CD4-positive, alpha-beta T cell treated with Interleukin-12 subunit alpha and Interleukin-12 subunit beta, for 1 hour (primary cell): ENCODE results near the gene FNDC5.

ENCODE experiments used
- DNase-seq: peaks from one replicate; pipeline ENCODE4 v3.0.0-alpha.2; 2020

Gene FNDC5

GRCh38 chr1:32897082-32898049 is 26.7 kb upstream of the FNDC5 start:
- DNase-seq, result no peak

GRCh38 chr1:32896451-32896850 is 25.7 kb upstream of the FNDC5 start:
- no peak for DNase-seq

DNA sequence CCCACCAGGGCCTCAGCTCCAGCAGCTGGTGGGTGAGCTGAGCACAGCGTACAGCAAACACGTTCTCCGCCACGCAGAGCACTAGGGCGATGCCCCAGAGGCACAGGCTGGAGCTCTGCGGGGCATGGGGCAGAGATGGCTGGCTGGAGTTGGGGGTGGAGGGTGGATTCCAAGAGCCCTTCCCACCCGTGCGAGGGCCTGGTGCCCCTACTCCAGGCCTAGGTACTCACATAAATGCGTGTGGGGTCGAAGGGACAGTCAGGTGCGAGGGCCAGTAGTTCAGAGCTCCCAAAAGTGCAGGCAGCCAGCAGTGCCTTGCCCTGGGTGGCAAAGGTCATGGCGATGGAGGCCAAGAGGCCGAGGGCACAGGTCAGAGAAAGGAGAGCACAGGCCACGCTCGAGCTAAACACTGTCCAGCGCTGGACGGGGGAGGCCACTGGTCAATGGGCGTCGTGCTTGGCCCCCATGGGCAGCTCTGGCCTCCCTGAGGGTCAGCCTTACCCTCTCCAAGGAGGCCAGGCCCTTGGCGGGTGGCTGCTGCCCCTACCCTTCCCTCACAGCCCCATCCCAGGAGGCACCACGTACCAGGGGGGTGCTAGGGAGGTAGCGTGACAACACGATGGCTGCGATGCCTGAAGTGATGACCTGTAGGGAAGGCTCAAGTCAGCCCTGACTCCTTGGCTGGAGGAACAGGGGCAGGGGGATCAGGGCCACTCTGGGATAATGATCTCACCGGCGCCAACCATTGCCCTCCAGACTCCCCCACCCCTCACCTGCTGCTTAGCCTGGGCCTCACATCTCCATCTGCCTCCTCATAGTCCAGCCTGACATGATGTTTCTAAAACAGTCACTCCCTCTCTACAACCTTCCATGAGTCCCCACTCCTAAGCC is 24.9 kb upstream of the FNDC5 start:
- no peak for DNase-seq

DNA sequence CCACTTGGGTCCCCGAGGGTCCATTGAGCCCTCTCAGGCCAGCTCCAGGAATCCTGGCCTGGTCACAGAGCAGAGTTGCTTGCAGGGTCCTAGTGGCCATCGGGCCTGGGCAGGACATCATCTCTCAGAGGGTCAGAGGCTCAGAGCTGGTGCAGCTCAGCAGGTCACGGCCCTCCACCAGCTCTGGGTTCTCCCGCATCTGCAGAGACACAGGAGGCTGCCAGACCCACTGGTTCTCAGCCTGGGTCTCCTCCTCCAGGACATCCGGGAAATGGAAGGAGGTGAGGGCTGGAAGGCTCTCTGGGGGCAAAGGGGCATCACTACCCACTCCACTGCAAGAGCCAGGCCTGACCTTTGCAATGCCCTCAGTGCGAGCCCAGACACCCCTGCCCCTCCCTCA is 24.0 kb upstream of the FNDC5 start:
- no peak for DNase-seq

GRCh38 chr1:32894019-32894600 is 23.4 kb upstream of the FNDC5 start:
- DNase-seq, result no peak

GRCh38 chr1:32893198-32894018 is 22.7 kb upstream of the FNDC5 start:
- DNase-seq, result no peak

- peak; percentile 20 for DNase-seq
Measured at GRCh38 chr1:32892368-32893197, 21.9 kb upstream of the FNDC5 start.

GRCh38 chr1:32891630-32892029 is 20.9 kb upstream of the FNDC5 start:
- no peak for DNase-seq

DNA sequence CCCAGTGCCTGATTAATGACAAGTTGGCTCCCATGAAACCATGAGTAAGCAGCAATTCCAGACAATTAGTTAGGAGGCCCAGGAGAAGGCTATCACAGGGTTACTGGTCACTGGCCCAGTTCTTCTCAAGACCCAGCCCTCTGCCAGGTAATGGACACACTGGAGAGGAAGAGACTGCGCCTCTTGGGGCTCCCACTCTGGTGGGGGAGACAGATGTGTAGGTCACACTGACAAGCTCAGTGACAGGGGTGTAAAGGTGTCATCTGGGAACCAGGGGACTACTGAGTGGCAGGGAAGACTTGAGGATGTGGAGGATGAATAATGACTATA is 20.5 kb upstream of the FNDC5 start:
- no peak for DNase-seq

- DNase-seq, result no peak
Measured at GRCh38 chr1:32890516-32891240, 20.0 kb upstream of the FNDC5 start.

GRCh38 chr1:32889731-32890278 is 19.1 kb upstream of the FNDC5 start:
- DNase-seq, result no peak

- DNase-seq, result no peak
Measured at GRCh38 chr1:32888677-32889420, 18.1 kb upstream of the FNDC5 start.

GRCh38 chr1:32888134-32888533 is 17.4 kb upstream of the FNDC5 start:
- DNase-seq, result no peak

GRCh38 chr1:32887623-32888022 is 16.9 kb upstream of the FNDC5 start:
- DNase-seq, result no peak

GRCh38 chr1:32886828-32887414 is 16.2 kb upstream of the FNDC5 start:
- DNase-seq, result no peak

DNA sequence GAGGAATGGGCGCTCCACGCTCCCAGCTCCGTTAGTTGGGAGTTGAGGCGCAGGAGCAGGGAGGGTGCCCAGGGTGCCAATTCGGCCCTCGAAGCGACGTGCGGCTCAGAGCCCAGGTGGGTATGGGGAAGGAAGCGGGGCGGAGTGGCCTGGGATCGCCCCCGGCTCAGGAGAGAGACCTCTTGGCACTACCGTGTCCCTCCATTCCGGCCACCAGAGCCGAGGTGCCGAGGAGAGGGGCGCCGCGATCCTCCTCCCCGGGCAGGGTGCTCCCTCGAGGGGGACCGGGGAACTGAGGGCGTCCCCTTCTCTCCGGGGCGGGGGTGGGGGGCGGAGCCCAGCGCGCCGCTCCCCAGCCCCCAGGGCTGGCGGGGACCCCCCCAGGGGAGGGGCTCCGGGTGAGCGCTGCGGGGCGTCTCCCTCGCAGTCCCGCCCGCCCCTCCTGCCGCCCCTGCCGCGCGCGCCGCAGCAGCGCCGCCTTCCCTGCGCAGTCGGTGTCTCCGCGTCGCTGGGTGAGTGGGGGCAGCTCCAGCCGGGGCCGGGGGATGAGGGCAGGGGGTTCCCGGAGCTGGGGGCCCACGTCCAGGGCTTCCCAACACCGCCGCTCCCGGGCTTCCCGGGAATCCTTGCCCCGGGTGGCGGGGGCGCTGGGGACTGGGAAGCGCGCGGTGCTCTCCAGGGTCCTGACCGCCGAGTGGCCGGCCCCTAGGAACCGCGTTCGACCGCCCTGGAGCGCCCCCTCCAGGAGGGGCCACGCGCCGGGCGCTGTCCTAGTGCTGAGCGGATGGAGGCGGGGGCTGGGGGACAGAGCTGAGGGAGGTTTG is 15.5 kb upstream of the FNDC5 start, which contains the start of gene HPCA:
Gene HPCA (plus strand): TSS at position 488 of the 824 bp plus-strand sequence. CDS start 2,408 bp downstream, outside the sequence.
- DNase-seq, result no peak

- no peak for DNase-seq
Measured at GRCh38 chr1:32885676-32886003, 14.9 kb upstream of the FNDC5 start.

GRCh38 chr1:32884726-32885125 is 14.0 kb upstream of the FNDC5 start:
- no peak for DNase-seq

GRCh38 chr1:32884032-32884372 is 13.3 kb upstream of the FNDC5 start:
- DNase-seq, result no peak
